KMS-11 (cell line): ENCODE results near the gene CCDC142.

Source experiments
- H2AFZ ChIP-seq: fragments of 200-600 bp; sonication (generic); 2 replicates; pipeline ENCODE4 v1.6.1; 2016; ENCODE audit warnings: antibody characterized with exemption, mixed run types, low read depth
- H3K27ac ChIP-seq: fragments of 200-600 bp; sonication (generic); 2 replicates; pipeline ENCODE4 v1.6.1; 2016; ENCODE audit warnings: mild to moderate bottlenecking, mixed run types
- H3K27me3 ChIP-seq: fragments of 200-600 bp; sonication (generic); 2 replicates; pipeline ENCODE4 v1.6.1; 2017; ENCODE audit warnings: mild to moderate bottlenecking, low read depth, mixed run types, moderate library complexity; ENCODE audit not compliant: insufficient read depth
- H3K36me3 ChIP-seq: fragments of 200-600 bp; sonication (generic); 2 replicates; pipeline ENCODE4 v1.6.1; 2017; ENCODE audit warnings: mild to moderate bottlenecking, mixed run types; ENCODE audit not compliant: insufficient read depth
- H3K4me1 ChIP-seq: fragments of 200-600 bp; sonication (generic); 2 replicates; pipeline ENCODE4 v1.6.1; 2016; ENCODE audit warnings: mild to moderate bottlenecking, low read depth, mixed run types; ENCODE audit not compliant: poor library complexity, severe bottlenecking
- H3K4me2 ChIP-seq: fragments of 200-600 bp; sonication (generic); 2 replicates; pipeline ENCODE4 v1.7.0; 2016; ENCODE audit warnings: mild to moderate bottlenecking, mixed run types
- H3K4me3 ChIP-seq: fragments of 200-600 bp; sonication (generic); IDR thresholded peaks from 2 replicates; pipeline ENCODE4 v1.6.1; 2017; ENCODE audit warnings: low read depth, low read length, mixed read lengths; ENCODE audit not compliant: insufficient read depth
- H3K79me2 ChIP-seq: fragments of 200-600 bp; sonication (generic); 2 replicates; pipeline ENCODE4 v1.6.1; 2016; ENCODE audit warnings: low read depth, mixed run types; ENCODE audit not compliant: insufficient read depth
- H3K9ac ChIP-seq: fragments of 200-600 bp; sonication (generic); 2 replicates; pipeline ENCODE4 v1.6.1; 2016; ENCODE audit warnings: mild to moderate bottlenecking, mixed run types
- H4K20me1 ChIP-seq: fragments of 200-600 bp; sonication (generic); 2 replicates; pipeline ENCODE4 v1.6.1; 2016; ENCODE audit warnings: mild to moderate bottlenecking, mixed run types; ENCODE audit not compliant: insufficient read depth
- CTCF ChIP-seq: fragments of 200-600 bp; sonication (generic); conservative IDR thresholded peaks from 2 replicates; pipeline ENCODE4 v1.6.1; 2017; ENCODE audit warnings: low read depth, mild to moderate bottlenecking, antibody characterized with exemption, low read length, moderate library complexity, mixed read lengths

Gene CCDC142

GRCh38 chr2:74499267-74499939, 16.6 kb upstream of the CCDC142 start, which contains the start of gene LBX2:
Gene LBX2 (minus strand): TSS chr2:74499603. CDS start chr2:74499537, 66 bp downstream.
- H3K27ac ChIP-seq, result no peak within 1 kb of the TSS
- no peaks in the 10 kb centered on the region for H3K79me2 ChIP-seq
- H3K4me1 ChIP-seq, result peaks cover 10% of the 10 kb centered on the region
- peaks cover 12% of the 10 kb centered on the region; the same call in 1 of the 2 replicates for H3K27me3 ChIP-seq
- no peaks in the 10 kb centered on the region for H3K36me3 ChIP-seq
- no peak within 1 kb of the TSS for H3K4me3 ChIP-seq
- no peak within 1 kb of the TSS for H2AFZ ChIP-seq
- H4K20me1 ChIP-seq, result no peaks in the 10 kb centered on the region
- H3K9ac ChIP-seq, result no peak within 1 kb of the TSS
- no peak within 1 kb of the TSS for H3K4me2 ChIP-seq
- no peak for TF ChIP-seq CTCF

GRCh38 chr2:74498500-74499266, 15.9 kb upstream of the CCDC142 start:
- Histone ChIP-seq H3K9ac (no peak overlapping the region), H3K4me1 (peaks cover 10% of the 10 kb centered on the region)

DNA sequence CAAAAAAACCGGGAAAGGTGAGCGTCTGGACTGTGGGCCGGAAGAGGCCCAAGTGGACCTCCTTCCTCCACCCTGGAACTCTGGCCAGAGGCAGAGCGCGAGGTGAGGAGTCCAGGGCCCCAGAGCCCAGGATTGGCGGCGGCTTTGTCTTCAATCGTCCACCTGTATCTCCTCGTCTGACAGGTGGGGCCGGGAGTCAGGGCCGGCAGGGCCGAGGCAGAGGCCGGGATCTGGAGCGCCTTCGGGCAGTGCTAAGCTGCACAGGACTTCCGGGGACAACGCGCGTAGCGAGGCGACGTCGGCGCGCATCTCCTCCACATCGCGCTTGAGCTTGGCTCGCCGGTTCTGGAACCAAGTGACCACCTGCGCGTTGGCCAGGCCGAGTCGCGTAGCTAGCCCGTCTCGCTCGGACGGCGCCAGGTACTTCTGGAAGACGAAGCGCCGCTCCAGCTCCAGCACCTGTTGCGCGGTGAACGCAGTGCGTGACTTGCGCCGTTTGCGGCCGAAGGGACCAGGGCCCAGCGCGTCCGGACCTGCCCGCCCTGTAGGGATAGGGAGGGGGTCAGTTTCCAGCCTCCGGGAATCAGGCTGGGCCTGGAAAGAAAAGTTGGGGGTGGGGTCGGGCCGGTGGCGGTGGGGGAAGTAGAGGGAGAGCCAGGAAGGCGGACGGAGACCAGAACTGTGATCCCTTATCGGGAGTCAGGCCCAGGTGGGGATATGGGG, 15.1 kb upstream of the CCDC142 start:
- no peak overlapping the region for H3K27ac ChIP-seq
- TF ChIP-seq CTCF, result no peak
- H3K4me2 ChIP-seq, result no peak overlapping the region
- H2AFZ ChIP-seq, result no peak overlapping the region
- H4K20me1 ChIP-seq, result no peaks in the 10 kb centered on the region
- H3K27me3 ChIP-seq, result peaks cover 10% of the 10 kb centered on the region; the same call in 1 of the 2 replicates
- no peaks in the 10 kb centered on the region for H3K79me2 ChIP-seq
- H3K4me3 ChIP-seq, result no peak overlapping the region
- H3K9ac ChIP-seq, result no peak overlapping the region
- H3K4me1 ChIP-seq, result peaks cover 10% of the 10 kb centered on the region
- no peaks in the 10 kb centered on the region for H3K36me3 ChIP-seq

More at GRCh38 chr2:74498500-74499266, 15.9 kb upstream of the CCDC142 start:
- Histone ChIP-seq H3K27ac (no peak overlapping the region), H3K36me3 (no peaks in the 10 kb centered on the region), H3K4me2 (no peak overlapping the region), H2AFZ (no peak overlapping the region), H3K27me3 (peaks cover 12% of the 10 kb centered on the region; the same call in 1 of the 2 replicates), H4K20me1 (no peaks in the 10 kb centered on the region), H3K79me2 (no peaks in the 10 kb centered on the region), H3K4me3 (no peak overlapping the region)
- no peak for TF ChIP-seq CTCF

GRCh38 chr2:74496997-74497776, 14.4 kb upstream of the CCDC142 start:
- no peak for TF ChIP-seq CTCF
- Histone ChIP-seq H2AFZ (no peak overlapping the region), H3K27me3 (peaks cover 3% of the 10 kb centered on the region; the same call in 1 of the 2 replicates), H3K27ac (no peak overlapping the region), H4K20me1 (no peaks in the 10 kb centered on the region), H3K9ac (no peak overlapping the region), H3K4me3 (no peak overlapping the region), H3K36me3 (no peaks in the 10 kb centered on the region), H3K79me2 (no peaks in the 10 kb centered on the region), H3K4me2 (no peak overlapping the region), H3K4me1 (peaks cover 5% of the 10 kb centered on the region)
